IMR-90 (cell line): ENCODE data around the gene SLF2. TPM values are rescaled to one million over a fixed set of nuclear protein-coding genes. Genes with fewer than 3 reads are reported as not detected.

Experiments
- ATAC-seq: fragments of 200-7000 bp; cut with Tn5 transposase; 2 replicates; pipeline ENCODE4 v1.9.1; 2020; ENCODE audit warnings: low read depth, mild to moderate bottlenecking, moderate library complexity
- BruUV-seq: library from RNA; stranded (reverse); fragments of 400-500 nt; replicated peaks from 2 replicates; lab custom pipeline; 2021; lab: Mats Ljungman, UMichigan
- CTCF ChIA-PET: fragments of 300-600 bp; formaldehyde crosslinking; extraction: SDS; loops from one replicate; lab custom pipeline; 2021; ENCODE audit warnings: antibody characterized with exemption; lab: Yijun Ruan, JAX
- POLR2A ChIA-PET: fragments of 300-600 bp; sonication (Branson Sonifier 250); formaldehyde crosslinking; loops from one replicate; lab custom pipeline; 2022; ENCODE audit warnings: antibody characterized with exemption; ENCODE audit not compliant: unreplicated experiment; lab: Charles Lee
- DNase-seq: peaks from one replicate; pipeline ENCODE4 v3.0.0; 2013
- H2AFZ ChIP-seq: replicated peaks from 2 replicates; pipeline ENCODE3; 2013; ENCODE audit warnings: low read length, mild to moderate bottlenecking; ENCODE audit not compliant: poor library complexity
- H2AK5ac ChIP-seq: 2 replicates; pipeline ENCODE4 v1.6.1; 2013; ENCODE audit warnings: low read depth, low read length, inconsistent platforms
- H2AK9ac ChIP-seq: replicated peaks from 2 replicates; pipeline ENCODE3; 2013; ENCODE audit warnings: mild to moderate bottlenecking, low read depth, low read length, moderate library complexity; ENCODE audit not compliant: poor library complexity
- H2BK120ac ChIP-seq: 2 replicates; pipeline ENCODE4 v1.6.1; 2013; ENCODE audit warnings: low read depth, low read length, inconsistent platforms
- H2BK15ac ChIP-seq: 3 replicates; pipeline ENCODE4 v1.6.1; 2013; ENCODE audit warnings: low read depth, low read length, inconsistent platforms
- H2BK20ac ChIP-seq: 2 replicates; pipeline ENCODE4 v1.6.1; 2013; ENCODE audit warnings: low read depth, mild to moderate bottlenecking, inconsistent platforms, low read length, moderate library complexity
- H2BK5ac ChIP-seq: 2 replicates; pipeline ENCODE4 v1.6.1; 2013; ENCODE audit warnings: mild to moderate bottlenecking, low read depth, low read length, inconsistent platforms; ENCODE audit not compliant: poor library complexity, severe bottlenecking
- H3K14ac ChIP-seq: replicated peaks from 2 replicates; pipeline ENCODE4 v1.6.1; 2013; ENCODE audit warnings: low read depth, low read length, inconsistent platforms
- H3K18ac ChIP-seq: 2 replicates; pipeline ENCODE4 v1.6.1; 2013; ENCODE audit warnings: low read depth, low read length, control low read depth
- H3K23ac ChIP-seq: 2 replicates; pipeline ENCODE4 v1.6.1; 2013; ENCODE audit warnings: low read depth, low read length, inconsistent platforms
- H3K27ac ChIP-seq: 2 replicates; pipeline ENCODE4 v1.5.1; 2013; ENCODE audit warnings: mild to moderate bottlenecking, control low read depth, low read length; ENCODE audit not compliant: insufficient read depth
- H3K27me3 ChIP-seq: 2 replicates; pipeline ENCODE4 v1.6.1; 2013; ENCODE audit warnings: low read length; ENCODE audit not compliant: control insufficient read depth, insufficient read depth
- H3K36me3 ChIP-seq: 2 replicates; pipeline ENCODE4 v1.6.1; 2013; ENCODE audit warnings: low read length, mixed read lengths; ENCODE audit not compliant: control insufficient read depth, insufficient read depth
- H3K4ac ChIP-seq: 2 replicates; pipeline ENCODE4 v1.6.1; 2013; ENCODE audit warnings: low read depth, low read length, inconsistent platforms
- H3K4me1 ChIP-seq: 2 replicates; pipeline ENCODE4 v1.6.1; 2013; ENCODE audit warnings: low read length, mixed read lengths; ENCODE audit not compliant: control insufficient read depth, insufficient read depth
- H3K4me2 ChIP-seq: 2 replicates; pipeline ENCODE4 v1.6.1; 2013; ENCODE audit warnings: low read depth, mild to moderate bottlenecking, control low read depth, low read length, moderate library complexity
- H3K4me3 ChIP-seq: 2 replicates; pipeline ENCODE4 v1.5.1; 2013; ENCODE audit warnings: low read depth, mild to moderate bottlenecking, control low read depth, low read length, moderate library complexity; ENCODE audit not compliant: insufficient read depth
- H3K56ac ChIP-seq: 2 replicates; pipeline ENCODE4 v1.6.1; 2013; ENCODE audit warnings: low read length, inconsistent platforms; ENCODE audit not compliant: insufficient read depth; ENCODE audit errors: extremely low read depth
- H3K79me1 ChIP-seq, 2 experiments: 2 replicates each; pipeline ENCODE4 v1.6.1; 2013; ENCODE audit warnings: low read length in 2 of 2, inconsistent platforms in 1 of 2, low read depth in 1 of 2
- H3K9ac ChIP-seq: 2 replicates; pipeline ENCODE4 v1.6.1; 2013; ENCODE audit warnings: low read depth, low read length, control low read depth
- H3K9me1 ChIP-seq: 2 replicates; pipeline ENCODE4 v1.6.1; 2013; ENCODE audit warnings: low read length, inconsistent platforms; ENCODE audit not compliant: insufficient read depth
- H3K9me3 ChIP-seq: 2 replicates; pipeline ENCODE4 v1.6.1; 2013; ENCODE audit warnings: low read length; ENCODE audit not compliant: control insufficient read depth, insufficient read depth
- H4K20me1 ChIP-seq: 2 replicates; pipeline ENCODE4 v1.6.1; 2013; ENCODE audit warnings: low read length, inconsistent platforms; ENCODE audit not compliant: insufficient read depth
- H4K5ac ChIP-seq: 2 replicates; pipeline ENCODE4 v1.6.1; 2013; ENCODE audit warnings: mild to moderate bottlenecking, low read depth, low read length, control low read depth
- H4K8ac ChIP-seq, 2 experiments: 2 replicates each; pipeline ENCODE4 v1.6.1; 2013; ENCODE audit warnings: low read depth in 2 of 2, low read length in 2 of 2, control low read depth in 1 of 2, inconsistent platforms in 1 of 2
- H4K91ac ChIP-seq: 2 replicates; pipeline ENCODE4 v1.6.1; 2013; ENCODE audit warnings: low read depth, low read length, inconsistent platforms; ENCODE audit not compliant: insufficient read depth
- BHLHE40 ChIP-seq: fragments of 150-350 bp; IDR thresholded peaks from 2 replicates; pipeline ENCODE4 v1.6.1; 2016; ENCODE audit warnings: mild to moderate bottlenecking, low read depth, low read length
- CHD1 ChIP-seq: IDR thresholded peaks from 2 replicates; pipeline ENCODE4 v1.6.1; 2012; ENCODE audit warnings: low read depth, low read length, improper control_type of control experiment
- ELK1 ChIP-seq: fragments of 150-350 bp; IDR thresholded peaks from 2 replicates; pipeline ENCODE4 v1.6.1; 2016; ENCODE audit warnings: low read depth, mild to moderate bottlenecking, low read length, moderate library complexity, borderline replicate concordance
- FOS ChIP-seq: fragments of 150-350 bp; IDR thresholded peaks from 2 replicates; pipeline ENCODE4 v1.6.1; 2016; ENCODE audit warnings: low read depth, low read length
- MAZ ChIP-seq: IDR thresholded peaks from 2 replicates; pipeline ENCODE4 v1.6.1; 2012; ENCODE audit warnings: low read depth, mild to moderate bottlenecking, low read length, improper control_type of control experiment, moderate library complexity, borderline replicate concordance
- MXI1 ChIP-seq: IDR thresholded peaks from 2 replicates; pipeline ENCODE4 v1.6.1; 2012; ENCODE audit warnings: low read depth, mild to moderate bottlenecking, low read length, moderate library complexity, borderline replicate concordance
- POLR2A ChIP-seq: IDR thresholded peaks from 2 replicates; pipeline ENCODE4 v1.6.1; 2012; ENCODE audit warnings: mild to moderate bottlenecking, low read depth, low read length
- WGBS, 2 experiments: methylation state at CpG; one replicate each; pipeline versions ENCODE4 v1.1.5 to v1.1.7; 2013; ENCODE audit warnings: missing lambda C conversion rate in 2 of 2; ENCODE audit not compliant: insufficient read length in 1 of 2; ENCODE audit errors: extremely low coverage in 2 of 2; 5-methylcytosine and 5-hydroxymethylcytosine counted together
- dilution Hi-C: fragments of 300-500 bp; cut with HindIII; formaldehyde crosslinking; loops from one replicate; pipeline ENCODE4 v1.14.3; 2018; ENCODE audit warnings: low sequenced_read_pairs; ENCODE audit not compliant: unreplicated experiment
- in situ Hi-C: fragments of 300-500 bp; cut with MboI; formaldehyde crosslinking; loops from 3 replicates; pipeline ENCODE4 v1.14.3; 2019; ENCODE audit warnings: low sequenced_read_pairs, inconsistent platforms, mixed read lengths
- intact Hi-C: fragments of 100-400 bp; cut with micrococcal nuclease; formaldehyde crosslinking; loops from 2 replicates; pipeline ENCODE4 v1.10.0; 2022
- polyA plus RNA-seq, 3 experiments: library from polyadenylated mRNA; depleted of rRNA; stranded (reverse); fragments of >200 nt; gene quantifications; 2 replicates each; pipeline ENCODE4 v1.2.3, GENCODE V29; 2012; ENCODE audit warnings: low replicate concordance in 1 of 3
- total RNA-seq: library from RNA; depleted of rRNA; stranded (reverse); fragments of >200 nt; gene quantifications from 2 replicates; pipeline ENCODE4 v1.2.3, GENCODE V29; 2012
- TF ChIP-seq, protein P1 (sequence below): conservative IDR thresholded peaks from 2 replicates; pipeline ENCODE4 v1.5.1; 2012; ENCODE audit warnings: mild to moderate bottlenecking, low read depth, low read length, improper control_type of control experiment

SLF2 gene
- total and polyA plus RNA-seq, 2 of the 4 experiments (the other 2 are of a cell fraction) = 8.5 to 21.7 TPM

- H3K56ac ChIP-seq = no peak overlapping the region
- H4K8ac ChIP-seq = no peak overlapping the region
- no peak overlapping the region for H2AK9ac ChIP-seq
- H3K23ac ChIP-seq = no peak overlapping the region
- H2BK15ac ChIP-seq = no peak overlapping the region
- H3K79me1 ChIP-seq = no peaks in the 10 kb centered on the region
- TF ChIP-seq POLR2A (no peak), CHD1 (no peak), MAZ (no peak), ELK1 (no peak), BHLHE40 (no peak), FOS (no peak), MXI1 (no peak)
- TF ChIP-seq, protein P1, sequence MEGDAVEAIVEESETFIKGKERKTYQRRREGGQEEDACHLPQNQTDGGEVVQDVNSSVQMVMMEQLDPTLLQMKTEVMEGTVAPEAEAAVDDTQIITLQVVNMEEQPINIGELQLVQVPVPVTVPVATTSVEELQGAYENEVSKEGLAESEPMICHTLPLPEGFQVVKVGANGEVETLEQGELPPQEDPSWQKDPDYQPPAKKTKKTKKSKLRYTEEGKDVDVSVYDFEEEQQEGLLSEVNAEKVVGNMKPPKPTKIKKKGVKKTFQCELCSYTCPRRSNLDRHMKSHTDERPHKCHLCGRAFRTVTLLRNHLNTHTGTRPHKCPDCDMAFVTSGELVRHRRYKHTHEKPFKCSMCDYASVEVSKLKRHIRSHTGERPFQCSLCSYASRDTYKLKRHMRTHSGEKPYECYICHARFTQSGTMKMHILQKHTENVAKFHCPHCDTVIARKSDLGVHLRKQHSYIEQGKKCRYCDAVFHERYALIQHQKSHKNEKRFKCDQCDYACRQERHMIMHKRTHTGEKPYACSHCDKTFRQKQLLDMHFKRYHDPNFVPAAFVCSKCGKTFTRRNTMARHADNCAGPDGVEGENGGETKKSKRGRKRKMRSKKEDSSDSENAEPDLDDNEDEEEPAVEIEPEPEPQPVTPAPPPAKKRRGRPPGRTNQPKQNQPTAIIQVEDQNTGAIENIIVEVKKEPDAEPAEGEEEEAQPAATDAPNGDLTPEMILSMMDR = no peak
- dilution Hi-C loops (no loop called here), in situ Hi-C loops (no loop called here), intact Hi-C loops (no loop called here)
- H3K27me3 ChIP-seq = no peaks in the 10 kb centered on the region
- DNase-seq = no peak
- H3K27ac ChIP-seq = no peak overlapping the region
- no peak overlapping the region for H2AFZ ChIP-seq
- ChIA-PET POLR2A (no interaction called here), CTCF (no interaction called here)
- H3K36me3 ChIP-seq = peaks cover 25% of the 10 kb centered on the region
- no CpG with 5 or more reads among the region's 6 CpGs for WGBS, 2 experiments
- H2BK20ac ChIP-seq = no peak overlapping the region
- no peak overlapping the region for H3K14ac ChIP-seq
- H3K4me1 ChIP-seq = no peaks in the 10 kb centered on the region
- peaks cover 4% of the 10 kb centered on the region; the same call in 1 of the 2 replicates for H3K9me1 ChIP-seq
- H3K18ac ChIP-seq = no peak overlapping the region
- no peak overlapping the region for H3K9ac ChIP-seq
- H4K20me1 ChIP-seq = no peaks in the 10 kb centered on the region; the same call in none of the 2 replicates
- no peak overlapping the region for H2AK5ac ChIP-seq
- no peak for ATAC-seq
- no peak overlapping the region for H2BK5ac ChIP-seq
- H3K4me3 ChIP-seq = no peak overlapping the region
- H3K9me3 ChIP-seq = no peaks in the 10 kb centered on the region
- no peak overlapping the region for H3K4ac ChIP-seq
- H4K91ac ChIP-seq = no peak overlapping the region
- no peak overlapping the region for H4K5ac ChIP-seq
- no peak overlapping the region for H2BK120ac ChIP-seq
- BruUV-seq = no TSS peak
- no peak overlapping the region for H3K4me2 ChIP-seq
Measured at GRCh38 chr10:100977436-100977835, 64.7 kb downstream of the SLF2 start.
